RPMI7951 (cell line): ENCODE measurements around the gene MSTO1. TPM values are rescaled to one million over a fixed set of nuclear protein-coding genes. Genes with fewer than 3 reads are reported as not detected.
"Not testable (repeated sequence)": the region's sequence is repeated elsewhere in the genome, so short reads cannot be mapped to it uniquely, and the experiment has no call there.

Source experiments
- DNase-seq: peaks from one replicate; pipeline ENCODE4 v3.0.0-alpha.2; 2012; ENCODE audit warnings: low read depth
- total RNA-seq: library from RNA; depleted of rRNA; stranded (reverse); fragments of >200 nt; shearing (Covaris generic); gene quantifications from 2 replicates; pipeline ENCODE4 v1.2.3, GENCODE V29; 2014; rRNA removed

MSTO1 gene
- 14.9 and 15.5 TPM in 2 replicates for total RNA-seq

- peak; percentile 98 for DNase-seq
These were observed at the start of gene MSTO1 for GRCh38 chr1:155609515-155610256. MSTO1 (plus strand) TSS chr1:155610218; CDS start chr1:155610249, 31 bp downstream.

- DNase-seq: not testable (repeated sequence)
These were observed 48.0 kb upstream of the MSTO1 start for GRCh38 chr1:155561779-155562580.

- peak; percentile 91 for DNase-seq
These were observed 47.2 kb upstream of the MSTO1 start, which contains the start of gene ASH1L for GRCh38 chr1:155562581-155563376. ASH1L (minus strand) TSS chr1:155562803; CDS start chr1:155521519, 41,284 bp downstream.

- DNase-seq: peak; percentile 2
These were observed 46.5 kb upstream of the MSTO1 start for GRCh38 chr1:155563377-155564022.

DNA sequence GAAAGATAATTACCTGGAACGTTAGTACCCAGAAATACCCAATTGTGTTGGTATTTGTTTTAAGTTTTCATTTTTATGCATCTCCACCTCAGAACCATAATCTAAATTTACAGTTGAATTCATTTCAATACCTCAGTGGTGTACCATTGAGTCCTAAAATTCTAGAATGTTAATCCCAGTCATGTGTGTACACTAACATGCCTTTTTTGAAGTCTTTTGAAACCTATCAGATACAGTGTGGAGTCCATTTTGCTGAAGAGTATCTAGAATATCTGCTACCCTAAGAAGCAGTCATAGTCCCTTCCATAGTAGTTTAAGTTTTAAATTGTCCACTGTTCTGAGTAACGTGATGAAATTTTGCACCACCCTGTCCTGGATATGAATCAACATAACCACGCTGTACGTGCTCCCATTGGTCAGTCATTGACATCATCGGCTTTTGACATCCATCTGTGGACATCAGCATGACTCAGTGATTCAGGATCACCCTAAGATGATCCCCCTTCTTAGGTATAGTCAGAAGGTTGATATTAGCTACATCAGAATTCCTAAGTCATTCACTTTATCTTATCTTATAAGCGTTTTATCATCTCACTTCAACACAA lies 39.9 kb upstream of the MSTO1 start:
- DNase-seq: peak; percentile 9

- no peak for DNase-seq
These were observed 39.4 kb upstream of the MSTO1 start for GRCh38 chr1:155570593-155570990.

DNA sequence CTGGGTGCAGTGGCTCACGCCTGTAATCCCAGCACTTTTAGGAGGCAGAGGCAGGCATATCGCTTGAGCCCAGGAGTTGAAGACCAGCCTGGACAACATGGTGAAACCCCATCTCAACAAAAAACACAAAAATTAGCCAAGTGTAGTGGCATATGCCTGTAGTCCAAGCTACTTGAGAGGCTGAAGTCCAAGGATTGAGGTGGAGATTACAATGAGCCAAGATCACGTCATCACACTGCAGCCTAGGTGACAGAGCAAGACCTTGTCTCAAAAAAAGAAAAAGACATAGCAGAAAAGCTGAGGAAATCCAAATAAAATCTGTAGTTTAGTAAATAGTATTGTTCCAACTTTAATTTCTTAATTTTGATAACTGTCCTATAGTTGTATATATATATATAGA lies 35.9 kb upstream of the MSTO1 start:
- no peak for DNase-seq

DNA sequence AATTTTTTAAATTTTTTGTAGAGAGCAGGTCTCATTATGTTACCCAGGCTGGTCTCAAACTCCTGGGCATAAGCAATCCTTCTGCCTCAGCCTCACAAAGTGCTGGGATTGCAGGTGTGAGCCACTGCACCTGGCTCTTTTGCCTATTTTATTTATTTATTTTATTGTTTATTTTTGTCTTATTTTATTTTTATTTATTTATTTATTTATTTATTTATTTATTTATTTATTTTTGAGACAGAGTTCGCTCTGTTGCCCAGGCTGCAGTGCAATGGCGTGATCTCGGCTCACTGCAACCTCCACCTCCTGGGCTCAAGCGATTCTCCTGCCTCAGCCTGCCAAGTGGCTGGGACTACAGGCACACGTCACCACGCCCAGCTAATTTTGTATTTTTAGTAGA lies 34.4 kb upstream of the MSTO1 start:
- not testable (repeated sequence) for DNase-seq

- DNase-seq: not testable (repeated sequence)
These were observed 26.2 kb upstream of the MSTO1 start for GRCh38 chr1:155583846-155584245.

- DNase-seq: not testable (repeated sequence)
These were observed 20.7 kb upstream of the MSTO1 start for GRCh38 chr1:155589282-155589681.

DNA sequence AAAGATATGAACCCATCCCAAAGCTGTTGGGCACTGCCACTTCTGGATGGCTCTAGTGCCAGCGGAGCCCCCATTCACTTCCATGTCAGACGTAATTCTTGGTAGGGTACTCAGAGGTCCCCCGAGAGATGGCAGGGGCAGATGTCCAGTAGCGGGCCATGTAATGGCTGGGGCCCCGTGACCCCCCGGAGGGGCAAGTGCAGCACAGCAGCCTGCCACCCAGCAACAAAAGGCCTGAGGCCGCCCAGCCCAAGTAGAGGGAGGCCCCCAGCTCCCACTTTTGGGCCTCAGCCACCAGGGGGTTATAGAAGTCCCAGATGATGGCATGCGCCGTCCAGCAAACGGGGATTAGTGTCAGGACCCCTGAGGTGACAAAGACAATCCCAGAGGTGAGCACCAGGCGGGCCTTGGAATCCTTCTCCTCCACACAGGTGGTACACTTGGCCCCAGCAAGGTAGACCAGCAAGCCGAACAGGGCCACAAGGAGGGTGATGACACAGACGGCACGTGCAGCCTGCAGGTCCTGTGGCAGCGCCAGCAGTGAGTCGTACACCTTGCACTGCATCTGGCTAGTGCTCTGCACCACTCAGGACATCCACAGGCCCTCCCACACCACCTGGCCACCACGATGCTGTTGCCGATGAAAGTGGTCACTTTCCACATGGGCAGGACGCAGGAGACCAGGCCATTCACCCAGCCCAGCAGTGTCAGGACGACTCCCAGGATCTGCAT lies 19.3 kb upstream of the MSTO1 start:
- DNase-seq: not testable (repeated sequence)

DNA sequence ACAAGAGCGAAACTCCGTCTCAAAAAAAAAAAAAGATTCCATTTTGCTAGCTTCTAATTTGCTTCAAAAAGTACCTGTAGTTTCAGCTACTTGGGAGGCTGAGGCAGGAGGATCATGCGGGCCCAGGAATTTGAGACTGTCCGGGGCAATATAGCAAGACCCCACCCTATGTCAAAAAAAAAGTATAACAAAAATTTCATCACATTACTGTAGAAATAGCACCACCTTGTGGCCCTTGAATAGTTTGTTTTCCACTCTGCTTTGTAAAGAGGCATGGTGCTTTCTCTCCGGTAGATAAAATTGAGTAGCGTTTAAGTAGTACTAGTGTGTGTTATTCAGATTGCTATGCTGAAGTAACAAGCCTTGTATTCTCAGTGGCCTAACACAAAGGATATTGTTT lies 18.2 kb upstream of the MSTO1 start:
- DNase-seq: peak; percentile 58

GRCh38 chr1:155595877-155596474 lies 14.0 kb upstream of the MSTO1 start:
- DNase-seq: not testable (repeated sequence)

DNA sequence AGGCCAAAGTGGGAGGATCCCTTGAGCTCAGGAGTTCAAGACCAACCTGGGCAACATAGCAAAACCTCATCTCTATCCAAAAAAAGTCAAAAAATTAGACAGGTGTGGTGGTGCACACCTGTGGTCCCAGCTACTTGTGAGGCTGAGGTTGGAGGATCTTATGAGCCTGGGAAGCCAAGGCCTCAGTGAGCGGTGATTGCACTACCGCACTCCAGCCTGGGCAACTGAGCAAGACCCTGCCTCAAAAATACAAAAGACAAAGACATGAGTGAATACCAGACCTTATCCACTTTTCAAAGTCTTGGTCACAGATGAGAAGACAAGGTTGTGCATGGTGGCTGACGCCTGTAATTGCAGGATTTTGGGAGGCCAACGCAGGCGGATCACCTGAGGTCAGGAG lies 13.2 kb upstream of the MSTO1 start:
- no peak for DNase-seq

DNA sequence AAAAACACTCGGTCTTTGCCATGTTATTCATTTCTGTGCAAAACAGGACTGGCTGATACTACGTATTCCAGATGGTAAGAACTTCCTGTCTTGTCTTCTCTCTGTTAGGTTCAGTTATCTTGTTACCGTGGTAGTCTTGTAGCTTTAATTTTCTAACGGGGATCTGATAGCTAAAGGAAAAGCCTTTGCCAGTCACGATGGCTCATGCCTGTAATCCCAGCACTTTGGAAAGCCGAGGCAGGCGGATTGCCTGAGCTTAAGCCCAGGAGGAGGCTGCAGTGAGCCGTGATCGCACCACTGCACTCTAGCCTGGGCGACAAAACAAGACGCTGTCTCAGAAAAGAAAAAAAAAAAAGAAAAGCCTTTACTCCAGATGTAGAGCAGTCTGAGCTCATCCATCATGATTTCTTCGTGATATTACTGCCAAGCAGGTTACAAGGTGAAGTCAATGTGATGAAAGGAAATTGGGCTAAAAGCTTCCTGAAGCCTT lies 11.1 kb upstream of the MSTO1 start:
- DNase-seq: peak; percentile 52

GRCh38 chr1:155599828-155600572 lies 10.0 kb upstream of the MSTO1 start:
- not testable (repeated sequence) for DNase-seq

DNA sequence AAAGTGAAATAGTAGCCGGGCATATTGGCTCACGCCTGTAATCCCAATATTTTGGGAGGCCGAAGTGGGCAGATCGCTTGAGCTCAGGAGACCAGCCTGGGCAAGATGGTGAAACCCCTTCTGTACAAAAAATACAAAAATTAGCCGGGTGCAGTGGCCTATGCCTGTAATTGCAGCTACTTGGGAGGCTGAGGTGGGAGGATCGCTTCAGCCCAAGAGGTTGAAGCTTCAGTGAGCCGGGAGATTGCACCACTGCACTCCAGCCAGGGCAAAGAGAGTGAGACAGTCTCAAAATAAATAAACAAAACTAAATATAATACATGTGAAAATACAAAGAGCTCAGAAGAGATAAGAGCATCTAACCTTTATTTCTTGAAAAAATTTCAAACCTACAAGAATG lies 2.3 kb upstream of the MSTO1 start:
- DNase-seq: no peak

DNA sequence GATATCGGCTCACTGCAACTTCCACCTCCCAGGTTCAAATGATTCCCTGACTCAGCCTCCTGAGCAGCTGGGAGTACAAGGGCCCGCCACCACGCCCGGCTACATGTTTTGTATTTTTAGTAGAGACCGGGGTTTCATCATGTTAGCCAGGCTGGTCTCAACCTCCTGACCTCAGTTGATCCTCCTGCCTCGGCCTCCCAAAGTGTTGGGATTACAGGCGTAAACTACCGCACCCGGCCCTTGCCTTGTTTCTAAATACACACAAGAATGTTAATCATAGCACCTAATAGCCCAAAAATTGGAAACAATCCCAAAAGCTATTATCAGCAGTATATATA lies 1.2 kb upstream of the MSTO1 start:
- DNase-seq: no peak

DNA sequence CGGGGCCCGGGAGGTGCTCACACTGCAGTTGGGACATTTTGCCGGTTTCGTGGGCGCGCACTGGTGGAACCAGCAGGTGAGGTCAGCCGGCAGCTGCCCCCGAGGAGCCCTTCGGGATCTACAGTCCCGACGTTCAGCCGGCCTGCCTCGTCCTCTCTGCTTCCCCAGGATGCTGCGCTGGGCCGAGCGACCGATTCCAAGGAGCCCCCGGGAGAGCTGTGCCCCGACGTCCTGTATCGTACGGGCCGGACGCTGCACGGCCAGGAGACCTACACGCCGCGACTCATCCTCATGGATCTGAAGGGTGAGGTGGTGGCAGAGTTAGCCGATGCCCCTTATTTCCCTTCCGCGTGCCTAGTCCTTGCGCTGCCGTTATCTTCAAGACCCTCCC lies 234 bp downstream of the MSTO1 start:
- not testable (repeated sequence) for DNase-seq
